ENCODE data around the gene TGFBR1.

DNA sequence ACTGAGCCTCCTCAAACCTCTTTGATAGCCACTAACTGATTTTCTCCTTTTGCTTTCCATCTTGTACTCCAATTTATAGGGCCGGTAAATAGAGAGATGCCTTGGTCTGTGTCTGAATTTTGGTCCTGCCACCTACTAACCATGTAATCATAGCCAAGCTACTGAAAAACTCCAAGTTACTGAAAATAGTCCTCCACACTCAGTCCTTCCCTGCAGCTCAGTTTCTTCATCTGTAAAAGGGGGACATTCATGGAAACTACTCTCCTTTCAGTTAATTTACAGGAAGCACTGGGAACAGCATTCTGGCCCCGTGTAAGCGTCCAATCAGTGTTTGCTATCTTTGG lies 30.0 kb upstream of the TGFBR1 start:
- no peak for TF ChIP-seq CTCF (IDR thresholded peaks at IDR 0.05; ENCODE audit: insufficient read depth, low read length, poor library complexity, severe bottlenecking)
- no peak for TF ChIP-seq EZH2phosphoT487 (conservative IDR thresholded peaks at IDR 0.05; ENCODE audit: low read length)

Data from SU-DHL-6 (cell line).